Left kidney (tissue), 8 donors: ENCODE results near the gene ADAM29. TPM values are rescaled to one million over a fixed set of nuclear protein-coding genes. Genes with fewer than 3 reads are reported as not detected.
"Not testable (repeated sequence)": the region's sequence is repeated elsewhere in the genome, so short reads cannot be mapped to it uniquely, and the experiment has no call there.

Experiments used
- DNase-seq: peaks from one replicate; pipeline ENCODE4 v3.0.0-alpha.2; 2013
- long read RNA-seq, 8 donors: transcript quantifications; one replicate each; lab custom pipeline, GENCODE V29; 2026
- polyA plus RNA-seq: library from polyadenylated mRNA; unstranded; fragments of 120-200 nt; gene quantifications from one replicate; pipeline ENCODE4 v1.2.1, GENCODE V29; 2013; ENCODE audit not compliant: insufficient read length

ADAM29 gene
- polyA plus RNA-seq = 0.07 TPM
- long read RNA-seq, donor 1 = 0 reads
- long read RNA-seq, donor 2 = 0 reads
- long read RNA-seq, donor 3 = 0 reads
- long read RNA-seq, donor 4 = 0 reads
- long read RNA-seq, donor 5 = 0 reads
- long read RNA-seq, donor 6 = 0 reads
- long read RNA-seq, donor 7 = 0 reads
- long read RNA-seq, donor 8 = 0 reads

DNA sequence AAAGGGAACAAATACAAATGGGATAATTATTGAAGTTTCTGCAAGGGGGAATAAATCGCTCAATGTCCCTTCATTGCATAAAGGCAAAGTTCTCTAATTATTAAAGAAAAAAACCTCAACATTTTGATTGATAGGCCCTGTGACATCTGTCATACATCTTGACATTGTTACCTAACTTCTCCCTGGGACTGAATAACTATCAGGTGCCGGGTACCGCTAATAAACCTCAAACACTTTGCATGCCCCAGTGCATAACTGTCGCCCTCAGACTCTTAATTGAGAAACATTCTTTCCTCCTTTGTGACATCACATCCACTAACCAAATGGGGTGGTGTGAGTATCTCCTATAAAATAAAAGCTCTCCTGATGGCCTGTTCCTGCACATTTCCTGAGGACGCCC is at the start of gene ADAM29:
TSS of gene ADAM29 (plus strand) at position 301 of the 400 bp plus-strand sequence. CDS start 57,168 bp downstream, outside the sequence.
- no peak for DNase-seq

GRCh38 chr4:174869339-174869738 is 48.8 kb upstream of the ADAM29 start:
- DNase-seq = no peak

DNA sequence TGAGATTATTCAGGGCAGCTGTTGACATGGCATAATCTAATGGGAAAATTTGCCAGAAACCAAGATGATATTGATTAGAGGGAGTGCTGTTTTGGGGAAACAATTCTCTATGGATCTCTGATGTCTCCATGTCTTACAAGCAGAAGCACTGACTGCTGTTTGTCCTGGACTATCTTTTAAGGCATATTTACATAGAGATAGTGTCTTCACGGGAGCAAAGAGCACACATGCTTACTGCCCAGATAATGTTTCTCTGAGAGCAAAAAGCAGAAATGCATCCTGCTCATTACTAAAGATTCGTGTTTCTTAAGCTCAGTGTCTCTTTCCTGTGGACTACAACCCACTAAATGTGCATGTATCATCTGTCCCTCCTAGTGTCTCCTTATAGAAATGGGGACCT is 47.8 kb upstream of the ADAM29 start:
- no peak for DNase-seq

- DNase-seq = no peak
These were observed 46.8 kb upstream of the ADAM29 start for GRCh38 chr4:174871407-174871806.

- DNase-seq = not testable (repeated sequence)
These were observed 45.0 kb upstream of the ADAM29 start for GRCh38 chr4:174873146-174873545.

DNA sequence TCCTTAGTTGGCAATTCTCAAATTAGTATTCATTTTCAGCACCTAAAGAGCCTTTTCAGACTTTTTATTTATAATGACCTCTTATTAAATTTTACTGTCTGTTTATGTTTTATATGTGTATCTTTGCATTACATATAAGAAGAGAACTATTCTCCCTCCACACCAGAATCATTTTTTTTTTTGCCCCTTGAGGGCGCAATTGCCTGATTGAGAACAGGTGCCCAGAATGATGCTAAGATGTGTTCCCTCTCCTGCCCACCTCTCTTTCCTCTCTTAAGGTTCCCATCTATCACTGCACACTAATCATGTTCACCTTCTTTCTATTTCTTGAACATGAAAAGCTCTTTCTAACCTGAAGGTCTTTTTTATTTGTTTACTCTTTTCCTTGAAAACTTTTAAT is 44.2 kb upstream of the ADAM29 start:
- DNase-seq = peak; percentile 1

DNA sequence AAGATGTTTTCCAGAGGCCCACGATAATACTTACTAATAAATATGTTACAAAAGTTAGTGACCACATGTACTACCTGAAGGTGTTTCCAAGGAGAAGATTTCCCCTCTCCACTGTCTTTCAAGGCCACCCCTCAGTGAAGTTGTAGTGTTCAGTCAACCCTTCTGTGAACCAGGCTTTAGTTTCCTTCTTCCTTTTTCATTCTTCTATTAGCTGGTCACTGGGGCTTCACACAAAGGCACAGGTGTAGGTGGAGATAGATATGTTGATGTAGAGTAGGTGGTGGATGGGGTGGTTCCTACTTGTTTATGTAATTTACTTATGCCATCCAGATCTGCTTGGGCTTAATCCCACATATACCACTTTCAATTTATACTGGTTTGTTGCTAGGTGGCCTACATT is 43.3 kb upstream of the ADAM29 start:
- DNase-seq = no peak

DNA sequence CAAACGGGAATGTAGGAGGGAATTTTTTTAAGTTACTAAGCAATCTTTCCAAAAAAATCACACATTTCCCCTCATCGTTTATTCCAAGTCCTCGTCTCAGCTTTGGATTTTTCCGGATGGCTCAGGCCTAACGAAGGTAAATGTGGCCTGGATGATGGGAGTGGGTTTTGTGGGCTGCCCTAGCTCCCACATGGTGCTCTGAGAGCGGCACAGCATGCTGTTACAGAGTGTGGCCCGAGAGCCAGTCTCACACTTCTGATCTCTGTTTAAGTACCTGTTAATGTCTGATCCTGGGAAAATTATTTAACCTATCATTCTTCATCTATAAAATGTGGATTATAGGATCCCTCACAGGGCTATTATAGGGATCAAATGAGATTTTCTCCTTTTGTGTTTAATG is 38.2 kb upstream of the ADAM29 start:
- DNase-seq = no peak

- DNase-seq = no peak
These were observed 35.7 kb upstream of the ADAM29 start for GRCh38 chr4:174882317-174882992.

GRCh38 chr4:174907508-174907907 is 10.7 kb upstream of the ADAM29 start:
- DNase-seq = no peak

DNA sequence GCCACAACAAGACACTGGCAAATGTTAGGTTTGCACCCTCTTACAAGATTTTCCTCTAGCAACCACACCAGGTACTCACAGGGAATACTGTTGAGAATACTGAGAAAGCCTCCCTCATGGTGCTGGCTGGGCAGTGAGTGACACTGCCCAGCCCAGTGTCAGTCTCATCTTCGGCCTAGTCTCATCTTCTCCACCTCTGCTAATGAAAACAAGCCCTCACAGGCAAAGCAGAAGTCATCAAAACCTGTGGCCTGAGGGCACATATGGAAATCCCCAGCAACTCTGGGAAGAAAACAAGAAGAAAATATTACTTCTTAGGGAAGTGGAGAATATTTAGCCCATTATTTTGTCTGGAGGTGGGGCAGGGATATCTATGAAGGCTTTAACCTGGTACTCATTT is 7.9 kb upstream of the ADAM29 start:
- DNase-seq = no peak

GRCh38 chr4:174912919-174913543 is 5.1 kb upstream of the ADAM29 start:
- DNase-seq = no peak

DNA sequence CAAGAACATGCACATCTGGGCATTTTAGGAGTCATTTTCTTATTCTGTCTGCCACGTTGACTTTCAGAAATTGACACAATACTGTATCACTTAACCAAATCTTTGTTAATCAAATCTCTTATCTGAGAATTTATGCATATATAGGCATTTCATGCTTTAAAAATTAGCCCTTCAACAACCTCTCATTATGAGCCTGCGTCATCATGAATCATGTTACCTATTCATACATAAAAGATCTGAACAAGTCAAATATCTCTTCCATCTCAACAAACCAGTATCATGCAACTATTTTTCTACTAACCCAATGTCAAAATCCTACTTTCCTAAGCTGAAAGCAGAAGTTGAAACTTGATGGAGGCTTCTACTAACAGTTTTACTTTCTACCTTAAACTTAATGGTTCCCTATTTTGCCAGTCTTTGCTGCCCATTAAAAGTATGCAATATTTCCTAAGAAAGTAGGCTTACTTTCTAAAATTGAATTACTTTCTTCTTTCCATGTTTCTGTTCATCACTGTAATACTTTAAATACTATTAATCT is 1.8 kb downstream of the ADAM29 start:
- DNase-seq = no peak

GRCh38 chr4:174926958-174927357 is 8.8 kb downstream of the ADAM29 start:
- no peak for DNase-seq

- DNase-seq = no peak
These were observed 10.0 kb downstream of the ADAM29 start for GRCh38 chr4:174928174-174928573.

GRCh38 chr4:174928575-174929253 is 10.6 kb downstream of the ADAM29 start:
- DNase-seq = no peak

DNA sequence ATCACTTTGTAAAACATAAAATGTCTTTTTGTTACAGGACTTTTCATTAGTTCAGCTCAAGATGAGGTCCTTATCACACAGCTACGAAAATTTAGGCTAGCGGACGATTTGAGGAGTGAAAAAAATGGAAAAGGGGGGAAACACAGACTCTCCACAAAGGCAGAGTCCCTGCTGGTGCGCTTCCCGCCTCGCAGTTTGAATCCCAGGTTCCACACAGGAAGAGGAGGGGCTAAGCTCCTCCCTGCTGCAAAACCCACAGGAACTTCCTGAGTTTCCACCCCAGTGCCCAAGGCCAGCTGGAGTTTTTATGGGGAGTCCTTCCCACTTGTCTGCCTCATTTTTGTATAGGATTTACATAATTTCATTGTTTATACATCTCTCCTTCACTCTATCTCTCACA is 11.2 kb downstream of the ADAM29 start:
- DNase-seq = no peak

GRCh38 chr4:174930895-174931294 is 12.7 kb downstream of the ADAM29 start:
- DNase-seq = no peak

DNA sequence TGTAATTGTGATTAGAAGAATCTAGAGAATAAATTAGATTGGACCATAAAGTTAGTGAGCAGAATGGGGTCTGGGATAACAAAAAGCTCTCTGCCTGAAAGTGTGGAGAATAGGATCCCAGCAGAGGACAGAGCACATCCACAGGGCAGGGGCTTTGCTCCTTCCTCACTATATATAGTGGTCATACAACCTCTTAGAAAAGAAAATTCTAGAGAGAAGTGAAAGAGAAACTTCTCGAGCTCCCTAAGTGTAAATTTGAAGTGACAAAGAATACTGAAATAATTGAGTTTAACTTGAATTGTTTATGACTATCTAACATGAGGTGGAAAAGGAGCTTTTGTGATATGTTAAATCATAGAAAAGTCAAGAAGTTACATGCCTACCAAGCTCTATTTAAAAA is 14.9 kb downstream of the ADAM29 start:
- no peak for DNase-seq

DNA sequence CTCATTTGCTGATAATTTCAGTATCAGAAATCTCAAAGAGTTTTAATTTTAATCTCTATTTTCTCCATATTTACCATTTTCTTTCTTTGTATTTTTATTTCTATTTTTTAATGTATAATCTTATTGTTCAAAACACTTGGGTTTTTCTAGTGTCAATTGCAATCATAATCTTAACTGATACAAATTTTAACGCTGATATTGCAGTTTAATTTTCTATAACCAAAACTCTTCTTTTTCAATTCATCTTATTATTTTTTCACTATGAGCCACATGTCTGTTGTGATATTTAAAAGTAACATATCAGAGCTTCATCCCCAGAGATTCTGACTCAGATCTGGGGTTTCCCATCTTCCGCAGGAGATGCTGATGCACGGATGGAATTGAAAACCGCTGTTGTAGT is 16.2 kb downstream of the ADAM29 start:
- no peak for DNase-seq

DNA sequence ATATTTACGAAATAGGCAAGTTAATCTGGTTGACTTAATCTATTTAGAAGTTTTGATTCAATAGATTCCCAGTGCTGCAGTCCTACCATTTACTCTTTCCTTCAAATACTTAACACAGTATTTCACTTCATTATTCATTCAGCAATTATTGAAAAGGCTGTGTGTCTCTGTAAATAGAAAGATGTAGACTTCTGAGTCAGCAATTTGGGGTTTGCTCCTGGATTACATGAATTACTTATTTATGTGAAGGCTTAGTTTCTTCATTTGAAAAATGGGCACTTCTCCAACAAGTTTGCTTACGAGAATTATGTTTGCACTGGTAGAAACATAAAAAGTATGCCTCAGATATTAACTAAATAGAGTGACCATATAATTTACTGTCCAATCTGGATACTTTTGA is 17.4 kb downstream of the ADAM29 start:
- DNase-seq = no peak

DNA sequence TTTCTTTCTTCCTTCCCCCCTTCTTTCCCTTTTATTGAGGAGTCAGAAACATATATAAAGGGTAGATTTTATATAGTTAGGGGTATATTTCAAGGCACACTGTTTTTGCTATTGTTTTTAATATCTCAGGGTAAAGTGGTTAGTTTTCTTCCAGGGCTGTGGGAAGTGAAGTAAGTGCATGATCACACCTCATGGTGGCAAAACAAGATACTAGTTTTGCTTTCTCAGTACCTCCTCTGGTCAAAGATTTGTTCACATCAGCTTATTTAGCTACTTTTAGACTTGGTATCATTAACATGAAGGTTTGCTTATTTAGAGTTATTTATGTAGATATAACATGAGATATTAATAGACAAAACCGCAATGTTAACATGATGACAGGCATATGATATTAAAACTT is 21.8 kb downstream of the ADAM29 start:
- no peak for DNase-seq

- DNase-seq = no peak
These were observed 28.1 kb downstream of the ADAM29 start for GRCh38 chr4:174946246-174946645.
